Immature natural killer cell (primary cell): ENCODE results near the gene DOCK4. TPM values are rescaled to one million over a fixed set of nuclear protein-coding genes. Genes with fewer than 3 reads are reported as not detected.
"Not testable (repeated sequence)": the region's sequence is repeated elsewhere in the genome, so short reads cannot be mapped to it uniquely, and the experiment has no call there.

Experiments used
- DNase-seq, 3 donors: peaks; one replicate each; pipeline ENCODE4 v3.0.0; 2022; ENCODE audit warnings: mixed read lengths in 1 of 3
- H3K27ac Mint-ChIP-seq, 6 donors: one replicate each; pipeline ENCODE4 v1.8.0; 2020; ENCODE audit warnings: mixed read lengths in 6 of 6, mild to moderate bottlenecking in 5 of 6, inconsistent platforms in 4 of 6, moderate library complexity in 3 of 6
- H3K27me3 Mint-ChIP-seq, 3 donors: one replicate each; pipeline ENCODE4 v1.8.0; 2020 to 2021; ENCODE audit warnings: low read depth in 3 of 3, mild to moderate bottlenecking in 3 of 3, mixed read lengths in 3 of 3, moderate library complexity in 3 of 3, inconsistent platforms in 1 of 3
- H3K36me3 Mint-ChIP-seq, 3 donors: one replicate each; pipeline ENCODE4 v1.8.0; 2020; ENCODE audit warnings: mixed read lengths in 3 of 3, inconsistent platforms in 2 of 3, mild to moderate bottlenecking in 2 of 3
- H3K4me1 Mint-ChIP-seq, 2 donors: one replicate each; pipeline ENCODE4 v1.8.0; 2020; ENCODE audit warnings: inconsistent platforms in 2 of 2, mild to moderate bottlenecking in 2 of 2, mixed read lengths in 2 of 2, moderate library complexity in 1 of 2
- H3K4me3 Mint-ChIP-seq, 5 donors: one replicate each; pipeline ENCODE4 v1.8.0; 2020; ENCODE audit warnings: mild to moderate bottlenecking in 5 of 5, mixed read lengths in 5 of 5, inconsistent platforms in 3 of 5, moderate library complexity in 3 of 5
- H3K9me3 Mint-ChIP-seq, 6 donors: one replicate each; pipeline ENCODE4 v1.8.0; 2020; ENCODE audit warnings: mild to moderate bottlenecking in 6 of 6, mixed read lengths in 6 of 6, inconsistent platforms in 4 of 6, moderate library complexity in 3 of 6
- polyA plus RNA-seq, 3 donors: library from polyadenylated mRNA; unstranded; fragments of 300-500 nt; fragmentation: Illumina TruSeq; gene quantifications; one replicate each; pipeline ENCODE4 v1.2.3, GENCODE V29; 2021

The DOCK4 gene
- polyA plus RNA-seq, 3 donors from 2014 or later, result 0.18 TPM; not detected in 2

DNA sequence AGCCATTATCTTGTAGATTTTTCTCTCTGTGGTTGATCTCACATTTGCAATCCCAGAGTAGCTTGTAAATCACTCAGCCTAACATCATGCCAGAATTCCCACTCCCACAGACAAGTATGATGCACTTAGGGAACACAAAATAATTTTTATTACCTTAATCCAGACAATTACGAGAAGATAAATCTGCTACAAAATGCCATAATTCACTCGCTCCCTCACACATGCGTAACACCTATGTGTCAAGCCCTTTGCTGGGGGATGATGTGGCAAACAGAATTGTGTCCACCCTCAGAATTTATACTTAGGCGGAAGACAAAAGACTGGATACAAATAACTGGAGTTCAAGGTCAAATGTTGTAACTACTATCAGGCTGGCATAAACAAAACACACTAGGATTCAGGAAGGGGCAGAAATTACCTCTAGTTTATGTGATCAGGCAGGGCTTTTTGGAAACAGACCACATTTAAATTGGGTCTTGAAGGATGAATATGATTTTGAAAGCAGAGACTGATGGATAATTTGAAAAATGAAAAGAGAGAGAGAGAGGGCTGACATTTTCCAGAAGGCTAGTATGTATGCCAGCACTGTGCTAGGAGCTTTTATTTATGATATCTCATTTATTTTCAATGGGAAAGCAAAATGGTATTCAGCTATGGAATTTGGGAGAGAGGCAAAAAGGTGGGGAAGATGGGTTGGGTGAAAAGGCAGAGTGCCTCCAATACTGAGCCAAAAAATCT, 69.8 kb downstream of the DOCK4 start:
- Mint-ChIP-seq H3K27me3 (peaks cover 0 to 4% (median 4%) of the 10 kb centered on the region in 3 donors), H3K4me1 (no peaks in the 10 kb centered on the region), H3K27ac (no peak overlapping the region), H3K36me3 (no peaks in the 10 kb centered on the region), H3K4me3 (no peak overlapping the region), H3K9me3 (no peaks in the 10 kb centered on the region)
- no peak for DNase-seq

DNA sequence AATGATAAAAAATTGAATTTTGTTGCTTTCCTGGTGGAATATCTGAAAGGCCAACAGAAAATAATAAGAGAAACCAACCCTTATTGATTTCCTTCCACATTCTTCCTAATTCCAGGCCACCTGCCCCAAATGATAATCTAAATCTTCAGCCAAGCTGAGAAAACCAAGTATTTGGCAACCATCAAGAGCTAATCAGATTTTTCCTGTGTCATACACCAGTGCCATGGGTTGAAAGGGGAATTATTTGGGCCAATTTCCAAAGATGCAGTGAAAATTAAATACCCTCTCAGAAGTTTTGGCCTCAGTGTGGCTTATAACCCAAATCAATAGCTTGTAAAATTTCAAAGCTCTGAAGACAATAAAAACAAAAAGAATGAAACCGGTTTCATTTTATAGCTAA, 70.4 kb downstream of the DOCK4 start:
- DNase-seq, result no peak
- H3K4me1 Mint-ChIP-seq, result no peaks in the 10 kb centered on the region
- peaks cover 0 to 4% (median 4%) of the 10 kb centered on the region in 3 donors for H3K27me3 Mint-ChIP-seq
- no peaks in the 10 kb centered on the region for H3K36me3 Mint-ChIP-seq
- H3K27ac Mint-ChIP-seq, result no peak overlapping the region
- no peak overlapping the region for H3K4me3 Mint-ChIP-seq
- no peaks in the 10 kb centered on the region for H3K9me3 Mint-ChIP-seq

DNA sequence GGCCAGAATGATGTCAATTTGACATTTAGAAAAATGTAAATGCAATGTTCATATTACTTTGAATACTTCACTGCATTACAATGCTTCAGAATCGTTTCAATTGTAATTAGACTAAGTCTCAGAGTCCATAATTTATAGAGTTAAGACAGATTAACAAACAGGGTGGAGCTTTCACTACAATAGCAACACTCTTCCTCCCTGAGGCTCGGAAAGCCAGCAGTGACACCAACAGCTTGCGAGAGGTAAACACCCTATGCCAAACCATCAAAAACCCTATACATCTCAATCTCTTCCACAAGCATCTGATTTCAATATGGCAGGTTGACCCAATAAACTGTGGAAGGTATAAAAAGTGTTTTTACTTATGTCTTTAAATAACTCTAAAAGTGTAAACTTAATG, 72.2 kb downstream of the DOCK4 start:
- no peak for DNase-seq
- H3K9me3 Mint-ChIP-seq, result no peaks in the 10 kb centered on the region
- H3K36me3 Mint-ChIP-seq, result no peaks in the 10 kb centered on the region
- no peak overlapping the region for H3K27ac Mint-ChIP-seq
- peaks cover 2 to 4% (median 2%) of the 10 kb centered on the region in 3 donors for H3K27me3 Mint-ChIP-seq
- no peak overlapping the region for H3K4me3 Mint-ChIP-seq
- H3K4me1 Mint-ChIP-seq, result no peaks in the 10 kb centered on the region

DNA sequence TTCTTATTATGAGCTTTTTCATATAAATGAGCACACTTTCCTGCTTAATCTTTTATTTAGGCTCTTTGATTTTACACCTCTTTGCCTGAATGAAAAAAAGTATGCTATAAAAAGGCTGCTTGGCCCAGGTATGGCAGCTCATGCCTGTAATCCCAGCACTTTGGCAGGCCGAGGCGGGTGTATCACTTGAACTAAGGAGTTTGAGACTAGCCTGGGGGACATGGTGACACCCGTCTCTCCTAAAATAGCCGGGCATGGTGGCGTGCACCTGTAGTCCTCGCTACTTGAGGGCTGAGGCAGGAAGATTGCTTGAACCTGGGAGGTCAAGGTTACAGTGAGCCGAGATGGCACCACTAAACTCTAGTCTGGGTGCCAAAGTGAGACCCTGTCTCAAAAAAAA, 72.9 kb downstream of the DOCK4 start:
- Mint-ChIP-seq H3K27me3 (peaks cover 2 to 3% (median 2%) of the 10 kb centered on the region in 3 donors), H3K4me3 (no peak overlapping the region), H3K4me1 (no peaks in the 10 kb centered on the region), H3K36me3 (no peaks in the 10 kb centered on the region), H3K9me3 (no peaks in the 10 kb centered on the region), H3K27ac (no peak overlapping the region)
- no peak for DNase-seq

DNA sequence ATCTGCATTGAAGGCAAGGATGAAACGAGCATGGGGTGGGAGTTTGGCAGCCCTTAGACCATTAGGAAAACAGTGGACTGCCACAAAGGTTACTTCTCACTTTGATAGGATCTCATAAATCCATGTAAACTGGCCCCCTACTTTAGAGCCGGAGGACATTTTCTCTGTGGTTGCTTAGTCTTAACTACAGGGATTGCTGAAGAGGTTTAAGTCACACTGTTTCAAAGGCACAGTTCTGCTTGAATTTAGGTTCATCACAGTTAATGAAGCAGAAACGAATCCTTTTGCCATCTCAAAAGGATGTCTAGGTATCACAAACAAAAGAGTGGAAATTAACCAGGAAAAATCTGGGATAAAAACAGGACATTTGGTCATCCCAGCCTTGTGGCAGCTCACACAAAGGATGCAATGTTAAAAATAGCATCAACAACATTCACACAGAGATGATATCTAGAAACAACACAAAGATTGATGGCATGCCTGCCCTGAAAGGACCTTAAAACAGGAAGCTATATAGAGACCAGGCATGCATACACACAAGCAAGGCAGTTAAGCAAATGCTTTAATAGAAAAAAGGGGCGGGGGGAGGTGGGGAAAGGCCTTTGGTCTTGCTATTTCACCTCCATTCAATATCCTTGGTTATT, 74.0 kb downstream of the DOCK4 start:
- no peak for DNase-seq
- Mint-ChIP-seq H3K4me3 (no peak overlapping the region), H3K27ac (no peak overlapping the region), H3K36me3 (no peaks in the 10 kb centered on the region), H3K9me3 (no peaks in the 10 kb centered on the region), H3K4me1 (no peaks in the 10 kb centered on the region), H3K27me3 (peaks cover 2 to 3% (median 2%) of the 10 kb centered on the region in 3 donors)

DNA sequence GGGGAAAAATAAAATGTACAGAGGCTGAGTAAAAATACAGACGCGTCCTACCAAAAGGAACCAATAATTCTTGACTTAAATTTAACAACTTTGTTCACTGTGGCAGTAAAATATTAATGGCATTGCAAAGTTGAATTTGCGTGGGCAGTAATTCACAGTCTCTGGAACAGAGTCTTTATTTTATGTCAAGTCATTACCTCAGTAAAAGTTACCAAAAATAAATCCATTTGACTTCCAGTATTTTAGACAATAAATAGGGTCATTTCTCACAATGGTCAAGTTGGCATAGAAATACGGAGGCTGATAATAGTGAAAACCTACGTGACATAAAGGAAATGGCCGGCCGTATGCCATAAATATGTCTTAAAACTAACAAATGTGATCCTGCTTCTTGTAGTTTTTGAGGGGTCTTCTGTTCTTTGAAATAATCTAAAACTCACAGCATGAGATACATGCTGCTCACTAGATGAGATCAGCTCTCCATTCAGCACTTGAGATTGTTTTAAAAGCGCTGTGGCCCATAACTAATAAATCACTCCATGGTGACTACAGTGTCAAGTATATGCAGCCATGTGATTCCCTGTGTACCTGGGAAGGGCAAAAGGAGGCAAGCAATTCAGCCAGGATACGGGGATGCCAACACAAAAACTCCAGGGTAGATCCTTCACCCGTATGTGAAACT, 75.3 kb downstream of the DOCK4 start:
- no peak overlapping the region for H3K27ac Mint-ChIP-seq
- no peak for DNase-seq
- H3K27me3 Mint-ChIP-seq, result peaks cover 2 to 4% (median 3%) of the 10 kb centered on the region in 3 donors
- no peaks in the 10 kb centered on the region for H3K36me3 Mint-ChIP-seq
- H3K4me3 Mint-ChIP-seq, result no peak overlapping the region
- no peaks in the 10 kb centered on the region for H3K4me1 Mint-ChIP-seq
- H3K9me3 Mint-ChIP-seq, result peaks cover 0 to 2% (median 0%) of the 10 kb centered on the region in 6 donors

DNA sequence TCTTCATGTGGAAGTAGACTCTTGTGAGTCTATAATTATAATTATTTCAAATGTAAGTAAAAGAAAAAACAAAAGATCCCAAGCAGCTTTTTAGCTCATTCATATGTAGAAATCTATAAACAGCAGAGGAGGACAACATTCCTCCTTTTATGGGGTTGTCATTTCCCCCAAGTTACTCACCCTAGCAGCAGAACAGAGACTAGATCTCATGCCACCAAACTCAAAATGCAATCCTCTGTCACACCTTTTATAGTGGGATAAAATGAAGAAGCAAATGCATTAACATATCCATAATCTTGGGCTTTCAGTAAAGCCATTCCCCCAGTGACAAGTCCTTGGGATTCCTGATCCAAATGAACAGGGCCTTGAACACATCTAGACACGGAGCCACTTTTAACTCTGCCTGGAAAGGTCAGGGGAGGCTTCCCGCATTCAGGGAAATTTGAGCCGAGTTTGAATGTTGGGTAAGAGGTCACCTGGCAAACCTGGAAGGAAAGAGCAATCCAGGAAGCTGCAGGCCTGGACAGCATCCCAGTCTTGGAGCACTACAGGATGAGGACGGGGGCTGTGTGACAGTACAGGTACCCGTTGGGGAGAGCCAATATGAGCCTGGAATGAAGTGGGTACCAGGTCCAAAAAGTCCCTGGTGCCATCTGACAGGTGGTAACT, 76.4 kb downstream of the DOCK4 start:
- no peaks in the 10 kb centered on the region for H3K4me1 Mint-ChIP-seq
- H3K27me3 Mint-ChIP-seq, result peaks cover 2 to 5% (median 4%) of the 10 kb centered on the region in 3 donors
- H3K36me3 Mint-ChIP-seq, result no peaks in the 10 kb centered on the region
- H3K9me3 Mint-ChIP-seq, result peaks cover 0 to 2% (median 0%) of the 10 kb centered on the region in 6 donors
- DNase-seq, result no peak
- no peak overlapping the region for H3K27ac Mint-ChIP-seq
- H3K4me3 Mint-ChIP-seq, result no peak overlapping the region

DNA sequence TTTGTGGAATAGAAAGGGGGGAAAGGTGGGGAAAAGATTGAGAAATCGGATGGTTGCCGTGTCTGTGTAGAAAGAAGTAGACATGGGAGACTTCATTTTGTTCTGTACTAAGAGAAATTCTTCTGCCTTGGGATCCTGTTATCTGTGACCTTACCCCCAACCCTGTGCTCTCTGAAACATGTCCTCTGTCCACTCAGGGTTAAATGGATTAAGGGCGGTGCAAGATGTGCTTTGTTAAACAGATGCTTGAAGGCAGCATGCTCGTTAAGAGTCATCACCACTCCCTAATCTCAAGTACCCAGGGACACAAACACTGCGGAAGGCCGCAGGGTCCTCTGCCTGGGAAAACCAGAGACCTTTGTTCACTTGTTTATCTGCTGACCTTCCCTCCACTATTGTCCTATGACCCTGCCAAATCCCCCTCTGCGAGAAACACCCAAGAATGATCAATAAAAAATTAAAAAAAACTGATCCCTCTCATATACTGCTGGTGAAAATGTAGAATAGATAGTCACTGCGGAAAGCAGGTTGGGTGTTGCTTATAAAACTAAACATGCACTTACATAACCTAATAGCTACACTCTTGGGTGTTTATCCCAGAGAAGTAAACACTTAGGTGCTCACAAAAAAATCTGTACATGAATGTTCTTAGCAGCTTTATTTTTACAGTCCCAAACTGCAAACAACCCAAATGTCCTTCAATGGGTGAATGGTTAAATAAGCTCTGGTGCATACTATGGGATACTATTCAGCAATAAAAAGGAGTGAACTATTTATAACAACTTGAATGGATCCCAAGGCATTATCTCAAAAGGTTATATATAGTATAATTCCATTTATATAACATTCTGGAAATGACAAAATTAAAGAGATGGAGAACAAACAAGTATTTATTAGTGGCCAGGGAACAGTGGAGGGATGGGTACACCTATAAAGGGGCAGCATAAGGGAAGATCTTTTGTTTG, 77.5 kb downstream of the DOCK4 start:
- not testable (repeated sequence) for H3K4me3 Mint-ChIP-seq, H3K4me1 Mint-ChIP-seq

DNA sequence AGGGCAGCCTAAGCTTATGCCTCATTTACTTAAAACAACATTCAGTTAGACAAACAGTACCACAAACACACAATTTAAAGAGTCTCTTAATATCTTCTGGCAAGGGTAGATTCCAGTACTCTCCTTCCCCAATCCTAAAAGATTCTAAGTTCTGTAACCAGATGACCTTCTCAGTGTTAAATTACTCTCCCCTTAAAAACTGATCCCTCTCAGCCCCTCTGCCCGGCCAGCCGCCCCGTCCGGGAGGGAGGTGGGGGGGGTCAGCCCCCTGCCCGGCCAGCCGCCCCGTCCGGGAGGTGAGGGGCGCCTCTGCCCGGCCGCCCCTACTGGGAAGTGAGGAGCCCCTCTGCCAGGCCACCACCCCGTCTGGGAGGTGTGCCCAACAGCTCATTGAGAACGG, 78.2 kb downstream of the DOCK4 start:
- H3K27ac Mint-ChIP-seq, H3K9me3 Mint-ChIP-seq, DNase-seq, H3K27me3 Mint-ChIP-seq, H3K36me3 Mint-ChIP-seq, H3K4me3 Mint-ChIP-seq, H3K4me1 Mint-ChIP-seq: not testable (repeated sequence)

More for the DNA sequence above, 77.5 kb downstream of the DOCK4 start:
- not testable (repeated sequence) for H3K9me3 Mint-ChIP-seq, DNase-seq, H3K27me3 Mint-ChIP-seq, H3K36me3 Mint-ChIP-seq, H3K27ac Mint-ChIP-seq

DNA sequence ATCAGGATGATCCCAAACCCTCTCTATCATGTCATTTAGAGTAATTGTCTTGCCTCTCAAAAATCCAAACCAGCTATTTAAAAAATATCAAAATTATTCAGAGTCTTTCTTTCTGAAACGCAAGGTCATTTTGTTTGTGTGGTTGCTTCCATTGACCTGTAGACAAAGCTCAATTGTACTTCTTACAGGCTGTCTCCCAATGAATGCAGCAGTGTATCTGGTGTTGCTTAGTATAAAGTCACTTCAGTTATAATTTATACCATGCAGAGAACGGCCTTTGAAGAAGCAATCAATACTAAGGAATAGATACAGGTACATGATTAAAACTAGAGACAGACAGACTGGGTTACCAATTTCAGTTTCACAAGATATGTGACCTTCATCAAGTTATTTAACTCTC, 80.9 kb downstream of the DOCK4 start:
- no peaks in the 10 kb centered on the region for H3K4me1 Mint-ChIP-seq
- no peak for DNase-seq
- no peak overlapping the region for H3K27ac Mint-ChIP-seq
- no peak overlapping the region for H3K4me3 Mint-ChIP-seq
- H3K27me3 Mint-ChIP-seq, result peaks cover under 1 to 3% (median 2%) of the 10 kb centered on the region in 3 donors
- peaks cover 0 to 2% (median 0%) of the 10 kb centered on the region in 6 donors for H3K9me3 Mint-ChIP-seq
- H3K36me3 Mint-ChIP-seq, result no peaks in the 10 kb centered on the region

DNA sequence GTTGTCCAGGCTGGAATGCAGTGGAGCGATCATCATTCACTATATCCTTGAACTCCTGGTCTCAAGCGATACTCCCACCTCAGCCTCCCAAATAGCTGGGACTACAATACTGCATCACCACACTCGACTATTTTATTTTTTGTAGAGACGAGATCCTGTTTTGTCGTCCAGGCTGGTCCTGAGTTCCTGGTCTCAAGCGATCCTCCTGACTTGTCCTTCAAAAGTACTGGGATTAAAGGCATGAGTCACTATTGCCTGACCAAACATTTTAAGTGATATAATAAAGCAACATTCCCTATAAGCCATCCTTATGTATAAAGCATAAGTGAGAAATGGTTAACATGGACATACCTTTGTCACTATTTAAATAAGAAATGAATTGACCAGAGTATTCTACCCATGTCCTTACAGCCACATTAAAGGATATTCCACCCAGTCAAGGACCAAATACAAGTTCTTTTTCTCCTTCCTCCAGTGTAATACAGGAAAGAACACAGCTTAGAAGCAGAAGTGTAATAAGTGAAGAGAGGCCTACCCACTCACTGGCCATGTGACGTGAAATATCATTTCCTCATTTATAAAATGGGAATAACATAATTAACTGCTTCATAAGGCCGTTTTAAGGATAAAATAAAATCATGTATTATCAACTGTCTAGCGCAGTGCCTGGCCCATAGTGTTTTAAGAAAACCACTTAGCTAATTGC, 82.0 kb downstream of the DOCK4 start:
- H3K9me3 Mint-ChIP-seq, result peaks cover 0 to 2% (median 0%) of the 10 kb centered on the region in 6 donors
- DNase-seq, result no peak
- H3K4me1 Mint-ChIP-seq, result no peaks in the 10 kb centered on the region
- H3K27ac Mint-ChIP-seq, result no peak overlapping the region
- H3K27me3 Mint-ChIP-seq, result peaks cover 0 to 3% (median 2%) of the 10 kb centered on the region in 3 donors
- H3K4me3 Mint-ChIP-seq, result no peak overlapping the region
- H3K36me3 Mint-ChIP-seq, result no peaks in the 10 kb centered on the region

DNA sequence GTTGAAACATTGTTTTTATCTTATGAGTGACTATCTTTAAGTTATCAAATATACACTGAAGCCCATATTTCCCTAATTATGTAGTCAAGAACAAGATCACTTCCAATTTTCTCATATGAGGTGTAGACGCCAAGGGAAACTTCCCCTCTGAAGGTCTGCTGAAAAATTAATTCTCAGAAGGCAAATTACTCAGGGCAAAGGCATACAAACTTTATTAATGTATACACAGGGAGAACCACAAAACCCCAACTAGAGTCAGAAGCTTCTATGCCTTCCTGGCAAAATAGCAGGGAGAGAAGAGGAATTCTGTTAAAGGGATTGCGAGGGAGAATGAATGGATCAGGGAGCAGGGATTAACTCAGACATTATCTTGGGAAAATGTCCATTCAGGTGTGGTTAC, 83.4 kb downstream of the DOCK4 start:
- Mint-ChIP-seq H3K4me3 (no peak overlapping the region), H3K27ac (no peak overlapping the region), H3K9me3 (peaks cover 0 to 5% (median 0%) of the 10 kb centered on the region in 6 donors), H3K27me3 (peaks cover 0 to 2% (median 2%) of the 10 kb centered on the region in 3 donors), H3K4me1 (no peaks in the 10 kb centered on the region), H3K36me3 (no peaks in the 10 kb centered on the region)
- no peak for DNase-seq
